RWPE2 (cell line): ENCODE data around the gene SLC25A39.

Experiments used
- ATAC-seq: fragments of 200-7000 bp; cut with Tn5 transposase; 3 replicates; pipeline ENCODE4 v1.9.1; 2021; ENCODE audit warnings: low read depth
- DNase-seq: peaks from one replicate; pipeline ENCODE4 v3.0.0-alpha.2; 2020; ENCODE audit warnings: low spot score
- H3K27ac ChIP-seq: fragments of 450-650 bp; 2 replicates; pipeline ENCODE4 v1.5.1; 2017; ENCODE audit warnings: mild to moderate bottlenecking; ENCODE audit not compliant: poor library complexity, severe bottlenecking
- H3K27me3 ChIP-seq: fragments of 250-450 bp; sonication (Bioruptor Pico); 2 replicates; pipeline ENCODE4 v1.5.1; 2021; ENCODE audit warnings: mild to moderate bottlenecking, moderate library complexity; ENCODE audit not compliant: insufficient read depth, poor library complexity, severe bottlenecking
- H3K36me3 ChIP-seq: fragments of 250-450 bp; sonication (Bioruptor Pico); 2 replicates; pipeline ENCODE4 v1.5.1; 2020; ENCODE audit warnings: low read depth, mild to moderate bottlenecking, moderate library complexity
- H3K4me1 ChIP-seq: fragments of 250-450 bp; sonication (Bioruptor Pico); 2 replicates; pipeline ENCODE4 v1.5.1; 2021; ENCODE audit warnings: mild to moderate bottlenecking, moderate library complexity; ENCODE audit not compliant: insufficient read depth, poor library complexity, severe bottlenecking
- H3K4me3 ChIP-seq: fragments of 250-450 bp; sonication (Bioruptor Pico); 2 replicates; pipeline ENCODE4 v1.5.1; 2021; ENCODE audit warnings: mild to moderate bottlenecking, moderate library complexity; ENCODE audit not compliant: severe bottlenecking
- H3K9me3 ChIP-seq: fragments of 250-450 bp; sonication (Bioruptor Pico); 2 replicates; pipeline ENCODE4 v1.5.1; 2021; ENCODE audit warnings: mild to moderate bottlenecking, moderate library complexity; ENCODE audit not compliant: severe bottlenecking
- CTCF ChIP-seq: fragments of 450-650 bp; IDR thresholded peaks from one replicate; pipeline ENCODE4 v1.5.1; 2017; ENCODE audit warnings: mild to moderate bottlenecking, moderate library complexity; ENCODE audit not compliant: poor library complexity, severe bottlenecking

Gene SLC25A39

DNA sequence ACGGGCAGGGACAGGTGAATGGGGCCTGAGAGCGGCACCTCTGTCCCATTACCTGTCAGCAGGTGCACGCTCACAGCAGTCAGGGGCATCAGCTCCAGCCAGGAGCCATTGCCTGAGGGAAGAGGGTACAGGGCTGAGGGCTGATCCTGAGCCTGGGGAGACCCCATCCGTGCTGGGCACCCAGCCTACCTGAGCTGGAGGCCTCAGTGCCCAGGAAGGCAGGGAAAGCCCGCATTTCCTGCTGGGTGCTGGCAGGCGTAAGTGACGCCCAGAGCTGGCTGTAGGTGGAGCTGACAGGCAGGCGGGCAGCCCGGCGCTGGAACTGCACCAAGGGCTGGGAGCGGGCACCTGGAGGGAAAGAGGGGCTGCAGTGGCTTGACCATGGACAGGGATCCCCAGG is 31.6 kb upstream of the SLC25A39 start:
- H3K9me3 ChIP-seq = no peaks in the 10 kb centered on the region
- no peak for TF ChIP-seq CTCF
- peaks cover 12% of the 10 kb centered on the region; the same call in 1 of the 2 replicates for H3K36me3 ChIP-seq
- ATAC-seq = no peak
- no peak overlapping the region for H3K27ac ChIP-seq
- no peaks in the 10 kb centered on the region for H3K27me3 ChIP-seq
- H3K4me1 ChIP-seq = no peaks in the 10 kb centered on the region
- H3K4me3 ChIP-seq = no peak overlapping the region
- DNase-seq = no peak

DNA sequence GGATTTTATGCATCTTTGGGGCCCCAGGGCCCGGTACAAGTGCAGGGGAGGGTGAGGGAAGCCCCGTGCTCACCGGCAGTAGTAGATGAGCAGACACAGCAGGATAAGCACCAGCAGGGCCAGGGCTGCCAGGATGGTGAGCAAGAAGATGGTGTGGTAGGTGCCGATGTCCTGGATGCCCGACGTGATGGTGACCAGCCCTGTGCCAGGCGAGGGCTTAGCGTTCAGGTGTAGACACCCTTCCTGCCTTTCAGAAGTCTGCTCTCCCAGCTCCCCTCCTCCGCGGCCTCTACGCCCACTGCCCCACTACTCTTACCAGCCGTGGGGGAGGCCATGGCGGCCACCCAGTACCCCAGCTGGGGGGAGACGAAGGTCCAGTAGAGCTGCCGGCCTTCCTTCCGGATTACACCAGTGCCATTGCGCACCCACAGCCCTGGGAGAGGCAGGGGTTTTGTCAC is 31.0 kb upstream of the SLC25A39 start:
- peaks cover 18% of the 10 kb centered on the region; the same call in 1 of the 2 replicates for H3K36me3 ChIP-seq
- H3K27me3 ChIP-seq = no peaks in the 10 kb centered on the region
- no peak overlapping the region for H3K4me3 ChIP-seq
- ATAC-seq (no peak), DNase-seq (no peak)
- H3K9me3 ChIP-seq = no peaks in the 10 kb centered on the region
- no peak for TF ChIP-seq CTCF
- H3K27ac ChIP-seq = no peak overlapping the region
- H3K4me1 ChIP-seq = no peaks in the 10 kb centered on the region

GRCh38 chr17:44354582-44355561 is 30.2 kb upstream of the SLC25A39 start:
- Histone ChIP-seq H3K4me1 (no peaks in the 10 kb centered on the region), H3K9me3 (no peaks in the 10 kb centered on the region), H3K27ac (no peak overlapping the region), H3K27me3 (no peaks in the 10 kb centered on the region), H3K36me3 (peaks cover 21% of the 10 kb centered on the region; the same call in 1 of the 2 replicates), H3K4me3 (peak overlapping the region; percentile 53)
- DNase-seq = no peak
- ATAC-seq = no peak
- peak; percentile 73 for TF ChIP-seq CTCF

DNA sequence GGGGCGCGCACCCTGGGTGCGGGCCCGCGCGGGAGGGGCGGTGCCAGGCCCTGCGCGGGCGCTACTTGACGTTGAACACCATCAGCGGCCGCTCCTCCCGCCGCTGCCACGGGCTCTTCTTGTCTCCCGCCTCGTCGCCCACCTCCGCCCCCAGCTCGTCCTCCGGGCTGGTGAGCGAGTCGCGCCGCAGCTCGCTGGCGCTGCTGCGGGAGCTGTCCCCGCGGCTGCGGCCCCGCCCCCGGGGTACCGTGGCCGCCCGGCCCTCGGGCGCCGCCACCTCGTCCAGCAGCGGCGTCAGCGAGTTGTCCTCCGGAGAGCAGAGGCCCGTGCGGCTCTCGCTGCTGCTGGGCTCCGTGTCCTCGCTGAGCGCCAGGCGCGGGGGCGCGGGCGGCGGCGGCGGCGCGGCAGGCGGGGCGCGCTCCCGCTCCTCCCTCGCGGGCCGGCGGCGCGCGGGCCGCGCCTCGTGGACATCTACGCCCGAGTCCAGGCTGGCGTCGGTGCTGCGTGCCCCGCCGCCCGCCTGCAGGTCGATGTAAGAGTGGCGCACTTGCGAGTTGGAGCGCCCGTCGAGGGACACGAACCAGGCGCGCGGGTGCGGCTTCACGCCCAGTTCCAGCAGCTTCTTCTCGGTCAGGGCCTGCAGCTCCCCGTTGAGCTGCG is 29.2 kb upstream of the SLC25A39 start:
- no peaks in the 10 kb centered on the region for H3K9me3 ChIP-seq
- H3K27me3 ChIP-seq = no peaks in the 10 kb centered on the region
- peaks cover 2% of the 10 kb centered on the region for H3K4me1 ChIP-seq
- TF ChIP-seq CTCF = no peak
- peak overlapping the region; percentile 53 for H3K4me3 ChIP-seq
- peaks cover 24% of the 10 kb centered on the region; the same call in 1 of the 2 replicates for H3K36me3 ChIP-seq
- ATAC-seq (0 out of 3 replicates have a peak, but pooled peaks have one; percentile 3), DNase-seq (no peak)
- H3K27ac ChIP-seq = no peak overlapping the region
